ENCODE data around the gene PRRT2.
A peak's percentile ranks its signal among the peaks of the same experiment; 100 is the strongest.

PRRT2 gene

GRCh38 chr16:29835926-29836325 lies 23.9 kb downstream of the PRRT2 start:
- DNase-seq: no peak

GRCh38 chr16:29836623-29837022 lies 24.6 kb downstream of the PRRT2 start:
- no peak for DNase-seq

- no peak for DNase-seq
Measured at GRCh38 chr16:29837841-29838240, 25.8 kb downstream of the PRRT2 start.

DNA sequence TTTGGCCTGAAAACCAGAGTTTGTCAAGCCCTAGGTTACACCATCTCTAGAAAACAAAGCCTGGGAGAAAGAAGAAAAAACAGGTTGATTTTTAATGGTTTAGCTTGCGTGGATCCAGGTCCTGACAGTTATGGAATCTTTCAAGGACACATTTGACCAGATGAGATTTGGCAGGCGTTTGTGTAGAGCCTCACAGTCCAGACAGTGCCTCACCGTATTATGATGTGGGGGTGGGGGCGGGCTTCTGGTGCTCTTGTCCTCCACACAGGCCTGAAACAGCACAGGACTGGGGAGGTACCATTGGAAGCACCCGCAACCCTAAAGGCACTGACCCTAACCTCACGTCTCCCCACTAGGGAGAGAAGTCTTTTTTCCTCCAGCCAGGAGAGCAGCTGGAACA lies 27.8 kb downstream of the PRRT2 start:
- no peak for DNase-seq

GRCh38 chr16:29840240-29840639 lies 28.2 kb downstream of the PRRT2 start:
- DNase-seq: no peak

- no peak for DNase-seq
Measured at GRCh38 chr16:29841631-29842030, 29.6 kb downstream of the PRRT2 start.

GRCh38 chr16:29842732-29843346 lies 30.8 kb downstream of the PRRT2 start:
- DNase-seq: no peak

- no peak for DNase-seq
Measured at GRCh38 chr16:29843931-29844330, 31.9 kb downstream of the PRRT2 start.

DNA sequence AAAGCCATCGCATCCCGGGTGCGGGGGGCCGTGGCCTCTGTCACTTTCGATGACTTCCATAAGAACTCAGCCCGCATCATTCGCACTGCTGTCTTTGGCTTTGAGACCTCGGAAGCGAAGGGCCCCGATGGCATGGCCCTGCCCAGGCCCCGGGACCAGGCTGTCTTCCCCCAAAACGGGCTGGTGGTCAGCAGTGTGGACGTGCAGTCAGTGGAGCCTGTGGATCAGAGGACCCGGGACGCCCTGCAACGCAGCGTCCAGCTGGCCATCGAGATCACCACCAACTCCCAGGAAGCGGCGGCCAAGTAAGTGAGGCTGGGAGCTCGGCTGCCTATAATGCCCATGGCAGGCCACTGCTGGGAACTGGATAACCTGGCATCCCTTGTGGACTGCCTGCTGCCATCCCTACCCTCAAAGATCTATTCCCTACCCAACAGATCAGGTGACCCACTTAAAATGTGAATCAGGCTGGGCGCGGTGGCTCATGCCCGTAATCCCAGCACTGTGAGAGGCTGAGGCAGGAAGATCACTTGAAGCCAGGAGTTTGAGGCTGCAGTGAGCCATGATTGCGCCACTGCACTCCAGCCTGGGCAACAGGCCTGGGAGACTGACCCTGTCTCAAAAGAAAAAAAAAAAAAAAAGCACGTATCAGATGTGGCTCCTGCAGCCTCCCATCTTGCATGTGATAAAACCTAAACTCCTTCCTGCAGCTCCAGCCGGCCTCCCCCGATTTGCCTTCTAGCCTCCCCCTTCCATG lies 32.8 kb downstream of the PRRT2 start:
- no peak for DNase-seq

GRCh38 chr16:29845656-29846055 lies 33.7 kb downstream of the PRRT2 start:
- DNase-seq: no peak

DNA sequence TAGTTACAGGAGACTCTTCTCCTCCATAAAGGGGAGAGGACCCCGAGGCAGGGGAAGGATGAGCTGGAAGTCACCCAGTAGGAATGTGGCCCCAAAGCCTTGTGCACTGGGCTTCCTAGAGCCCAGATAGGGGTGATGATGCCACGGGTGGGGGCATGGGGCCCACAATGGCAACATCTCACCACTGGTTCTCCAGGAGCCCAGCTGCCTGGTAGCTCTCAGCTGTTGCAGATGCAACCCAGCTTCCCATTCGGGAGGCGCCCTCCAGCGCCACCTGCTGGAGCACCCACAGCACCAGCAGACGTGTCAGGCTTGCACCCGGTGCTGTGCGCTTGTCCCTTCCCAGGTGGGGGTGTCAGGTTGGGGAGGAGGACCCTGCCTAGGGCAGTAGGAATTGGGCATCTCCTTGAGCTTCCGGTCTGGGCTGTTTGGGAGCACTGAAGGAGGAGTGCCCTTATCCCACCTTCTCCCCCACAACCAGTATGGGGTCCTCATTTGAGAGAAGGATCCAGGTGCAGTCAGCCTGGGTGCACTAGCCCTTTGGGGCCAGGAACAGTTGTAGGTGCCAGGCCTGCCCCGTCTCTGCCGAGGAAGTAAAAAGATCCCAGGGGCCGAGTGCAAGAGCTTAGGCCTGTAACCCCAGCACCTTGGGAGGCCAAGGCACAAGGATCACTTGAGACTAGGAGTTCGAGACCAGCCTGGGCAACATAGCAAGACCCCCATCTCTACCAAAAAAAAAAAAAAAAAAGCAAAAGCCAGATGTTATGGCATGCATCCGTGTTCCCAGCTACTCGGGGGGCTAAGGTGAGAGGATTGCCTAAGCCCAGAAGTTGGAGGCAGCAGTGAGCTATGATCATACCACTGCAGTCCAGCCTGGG lies 36.7 kb downstream of the PRRT2 start:
- peak; percentile 45 for DNase-seq

DNA sequence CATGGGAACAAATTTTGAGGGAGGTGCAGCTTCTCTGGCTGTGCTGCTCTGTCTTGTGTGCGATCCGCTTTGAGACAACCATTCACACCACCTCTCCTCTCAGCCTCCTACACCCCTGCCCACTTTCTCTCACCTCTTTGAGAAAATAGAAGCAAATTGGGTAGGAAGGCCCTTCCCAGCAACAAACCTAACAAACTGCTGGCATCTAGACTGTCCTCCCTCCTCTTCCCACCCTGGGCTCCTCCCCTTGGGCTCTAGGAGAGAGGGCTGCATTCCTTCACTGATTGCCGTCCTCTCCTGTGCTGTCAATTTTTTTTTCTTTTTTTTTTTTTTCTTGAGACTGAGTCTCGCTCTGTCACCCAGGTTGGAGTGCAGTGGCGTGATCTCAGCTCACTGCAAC lies 37.5 kb downstream of the PRRT2 start:
- no peak for DNase-seq

- no peak for DNase-seq
Measured at GRCh38 chr16:29850998-29851397, 39.0 kb downstream of the PRRT2 start.

DNA sequence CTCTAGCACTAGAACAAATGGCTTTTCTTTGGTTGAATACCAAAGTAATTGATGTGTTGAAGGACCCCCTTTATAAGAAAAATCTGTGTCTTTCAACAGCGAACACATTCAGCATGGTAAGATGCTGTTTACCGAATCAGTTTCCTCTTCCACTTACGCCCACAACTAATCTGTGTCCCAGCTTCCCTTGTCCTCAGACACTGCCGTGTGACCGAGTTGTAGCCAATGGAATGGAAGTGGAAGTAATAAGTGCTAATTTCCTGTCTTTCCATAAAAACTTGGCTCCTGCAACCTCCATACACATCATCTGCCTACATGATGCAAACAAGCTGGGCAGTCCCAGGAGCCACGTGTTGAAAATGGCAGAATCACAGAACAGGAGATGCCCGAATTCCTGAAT lies 40.7 kb downstream of the PRRT2 start:
- DNase-seq: no peak

- DNase-seq: no peak
Measured at GRCh38 chr16:29854520-29855100, 42.6 kb downstream of the PRRT2 start.

DNA sequence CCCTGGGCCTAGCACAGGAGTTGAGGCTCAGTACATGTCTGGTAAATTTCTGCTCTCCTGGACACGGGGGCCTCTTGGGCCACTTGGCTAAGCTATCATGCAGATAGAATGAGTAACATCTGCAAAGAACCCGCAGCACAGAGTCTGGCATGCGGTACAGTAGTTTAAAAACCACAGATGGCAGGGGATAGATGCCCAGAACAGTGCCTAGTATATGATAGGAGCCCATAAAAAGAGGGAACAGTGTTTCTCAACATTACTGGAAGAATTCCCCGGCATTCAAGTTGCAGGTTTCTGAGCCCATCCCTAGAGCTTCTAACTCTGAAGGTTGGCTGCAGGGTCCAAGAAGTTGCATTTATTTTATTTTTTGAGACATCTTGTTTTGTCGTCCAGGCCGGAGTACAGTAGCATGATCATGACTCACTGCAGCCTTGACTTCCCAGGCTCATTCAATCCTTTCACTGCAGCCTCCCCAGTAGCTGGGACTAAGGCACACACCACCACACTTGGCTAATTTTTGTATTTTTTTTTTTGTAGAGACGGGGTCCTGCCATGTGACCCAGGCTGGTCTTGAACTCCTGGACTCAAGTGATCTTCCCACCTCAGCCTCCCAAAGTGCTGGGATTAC lies 45.3 kb downstream of the PRRT2 start:
- DNase-seq: peak; percentile 12

- no peak for DNase-seq
Measured at GRCh38 chr16:29858149-29858849, 46.3 kb downstream of the PRRT2 start.

DNA sequence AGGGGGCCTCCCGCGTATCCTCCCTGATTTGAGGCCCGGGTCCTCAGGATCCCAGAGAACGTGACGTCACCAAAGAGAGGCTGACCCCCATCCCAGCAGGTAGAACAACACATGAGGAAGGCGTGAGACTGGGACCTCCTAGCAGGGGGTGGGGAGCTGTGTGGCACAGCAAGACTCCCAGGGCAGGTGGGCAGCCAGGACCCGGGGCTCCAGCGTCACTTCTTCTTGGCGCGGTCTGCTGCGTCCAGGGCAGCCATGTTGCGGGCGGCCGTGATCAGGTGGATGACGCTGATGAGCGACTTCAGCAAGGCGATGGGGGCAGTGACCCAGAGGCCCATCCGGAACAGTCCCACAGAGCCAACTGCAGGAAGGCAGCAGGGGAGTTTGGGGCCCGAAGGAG lies 47.0 kb downstream of the PRRT2 start:
- no peak for DNase-seq

- no peak for DNase-seq
Measured at GRCh38 chr16:29860218-29860617, 48.2 kb downstream of the PRRT2 start.

- no peak for DNase-seq
Measured at GRCh38 chr16:29862383-29862883, 50.4 kb downstream of the PRRT2 start.

DNA sequence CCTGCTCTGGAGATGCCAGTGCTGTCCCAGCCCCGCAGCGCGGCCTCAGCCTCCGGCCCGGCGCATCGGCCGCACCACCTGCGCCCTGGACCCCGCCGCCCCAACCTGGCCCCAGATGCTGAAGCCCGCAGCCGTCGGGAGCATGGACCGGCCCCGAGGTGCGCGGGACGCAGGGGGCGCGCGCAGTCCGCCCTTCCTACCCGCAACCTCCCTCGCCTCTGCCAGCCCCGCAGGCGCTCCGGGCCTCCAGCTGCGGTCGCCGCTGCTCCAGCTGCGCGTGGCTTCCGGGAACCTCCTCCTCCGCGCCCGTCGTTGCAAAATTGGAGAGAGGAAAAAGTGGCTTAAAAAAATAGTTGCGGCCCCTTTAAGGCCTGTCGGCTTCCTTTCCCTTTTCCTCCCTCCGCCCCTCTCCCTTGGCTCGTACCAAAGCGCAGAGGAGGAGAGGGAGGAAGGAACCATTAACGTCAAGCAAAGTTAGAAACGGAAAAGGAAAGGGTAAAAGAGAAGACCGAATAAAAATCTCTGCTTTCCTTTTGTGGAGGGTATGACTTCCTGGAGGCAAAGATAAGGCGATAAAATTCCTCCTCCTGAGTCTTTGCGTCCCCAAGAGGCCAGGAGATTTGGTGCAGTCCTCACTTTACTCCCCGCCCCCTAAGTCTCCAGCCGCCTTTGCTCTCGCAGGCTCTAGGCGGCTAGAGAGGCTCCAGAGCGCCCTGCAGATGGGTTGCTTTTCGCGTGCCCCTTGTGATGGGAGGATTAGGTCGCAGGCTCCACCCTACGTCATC lies 51.1 kb downstream of the PRRT2 start, which contains the start of gene CDIPT:
TSS of gene CDIPT (minus strand) at position 343 of the 785 bp plus-strand sequence. CDS start 369 bp downstream, outside the sequence.
- DNase-seq: peak; percentile 83
